Mesendoderm (in vitro differentiated cells): ENCODE data around the gene OLIG3.

Source experiments
- DNase-seq: peaks from one replicate; pipeline ENCODE4 v3.0.0; 2013
- H2AK5ac ChIP-seq: 2 replicates; pipeline ENCODE4 v1.6.1; 2013; ENCODE audit warnings: low read length, inconsistent platforms
- H2BK120ac ChIP-seq: 2 replicates; pipeline ENCODE4 v1.6.1; 2013; ENCODE audit warnings: low read depth, mild to moderate bottlenecking, low read length, moderate library complexity, mixed read lengths
- H2BK15ac ChIP-seq: replicated peaks from 2 replicates; pipeline ENCODE4 v1.6.1; 2013; ENCODE audit warnings: low read depth, mild to moderate bottlenecking, moderate library complexity
- H2BK5ac ChIP-seq: 2 replicates; pipeline ENCODE4 v1.6.1; 2013; ENCODE audit warnings: low read length, inconsistent platforms
- H3K18ac ChIP-seq: 2 replicates; pipeline ENCODE4 v1.6.1; 2013; ENCODE audit warnings: mild to moderate bottlenecking, low read length, mixed read lengths
- H3K23ac ChIP-seq: one replicate; pipeline ENCODE4 v1.6.1; 2013; ENCODE audit warnings: low read length
- H3K27ac ChIP-seq: 2 replicates; pipeline ENCODE4 v1.5.1; 2013; ENCODE audit warnings: low read depth, mild to moderate bottlenecking, inconsistent platforms, low read length, moderate library complexity
- H3K27me3 ChIP-seq: 2 replicates; pipeline ENCODE4 v1.6.1; 2013; ENCODE audit warnings: low read length, control low read depth, mild to moderate bottlenecking, inconsistent platforms; ENCODE audit not compliant: insufficient read depth, poor library complexity
- H3K36me3 ChIP-seq: 2 replicates; pipeline ENCODE4 v1.6.1; 2013; ENCODE audit warnings: low read length, inconsistent platforms; ENCODE audit not compliant: control insufficient read depth, insufficient read depth
- H3K4ac ChIP-seq: one replicate; pipeline ENCODE4 v1.6.1; 2013; ENCODE audit warnings: low read depth, mild to moderate bottlenecking, low read length, moderate library complexity
- H3K4me1 ChIP-seq: 2 replicates; pipeline ENCODE4 v1.6.1; 2013; ENCODE audit warnings: low read depth, low read length, inconsistent platforms; ENCODE audit not compliant: control insufficient read depth
- H3K4me2 ChIP-seq: 2 replicates; pipeline ENCODE4 v1.6.1; 2013; ENCODE audit warnings: low read length
- H3K4me3 ChIP-seq: 2 replicates; pipeline ENCODE4 v1.5.1; 2013; ENCODE audit warnings: mild to moderate bottlenecking, low read length
- H3K56ac ChIP-seq: one replicate; pipeline ENCODE4 v1.6.1; 2013; ENCODE audit warnings: low read length
- H3K79me1 ChIP-seq: 2 replicates; pipeline ENCODE4 v1.6.1; 2013; ENCODE audit warnings: low read length, inconsistent platforms
- H3K79me2 ChIP-seq: 2 replicates; pipeline ENCODE4 v1.6.1; 2013; ENCODE audit warnings: mild to moderate bottlenecking, low read length; ENCODE audit not compliant: control insufficient read depth, insufficient read depth
- H3K9ac ChIP-seq: 2 replicates; pipeline ENCODE4 v1.6.1; 2013; ENCODE audit warnings: low read length, inconsistent platforms
- H4K5ac ChIP-seq: one replicate; pipeline ENCODE4 v1.6.1; 2013; ENCODE audit warnings: low read length
- H4K8ac ChIP-seq: one replicate; pipeline ENCODE4 v1.6.1; 2013; ENCODE audit warnings: low read depth, mild to moderate bottlenecking, control low read depth, low read length, moderate library complexity
- WGBS: extraction: QIAGEN DNeasy Blood & Tissue Kit; methylation state at CpG from one replicate; pipeline ENCODE4 v1.1.7; 2013; ENCODE audit warnings: low lambda C conversion rate, missing lambda C conversion rate; ENCODE audit not compliant: insufficient coverage; ENCODE audit errors: extremely low coverage; 5-methylcytosine and 5-hydroxymethylcytosine counted together

OLIG3 gene

GRCh38 chr6:137519629-137520176 is 25.5 kb upstream of the OLIG3 start:
- Histone ChIP-seq H3K27me3 (no peaks in the 10 kb centered on the region), H3K36me3 (no peaks in the 10 kb centered on the region), H3K18ac (peak overlapping the region; percentile 75), H3K56ac (no peak overlapping the region), H3K4me2 (no peak overlapping the region), H3K4me1 (peaks cover 11% of the 10 kb centered on the region), H2AK5ac (no peak overlapping the region), H3K4ac (no peak overlapping the region), H3K9ac (no peak overlapping the region), H4K8ac (no peak overlapping the region), H3K27ac (no peak overlapping the region), H3K79me1 (no peaks in the 10 kb centered on the region), H3K79me2 (no peaks in the 10 kb centered on the region), H2BK5ac (no peak overlapping the region), H2BK120ac (no peak overlapping the region), H3K4me3 (no peak overlapping the region), H4K5ac (no peak overlapping the region), H2BK15ac (no peak overlapping the region), H3K23ac (no peak overlapping the region)
- WGBS = no CpG with 5 or more reads among the region's 9 CpGs
- DNase-seq = no peak

- Histone ChIP-seq H3K4me2 (peak overlapping the region; percentile 16), H3K4me1 (peaks cover 11% of the 10 kb centered on the region), H4K8ac (no peak overlapping the region), H3K23ac (no peak overlapping the region), H4K5ac (no peak overlapping the region), H3K4ac (peak overlapping the region; percentile 43), H2BK5ac (no peak overlapping the region), H3K79me1 (no peaks in the 10 kb centered on the region), H3K27ac (no peak overlapping the region), H3K4me3 (no peak overlapping the region), H3K56ac (no peak overlapping the region), H3K79me2 (no peaks in the 10 kb centered on the region), H3K36me3 (no peaks in the 10 kb centered on the region), H3K9ac (no peak overlapping the region), H3K27me3 (no peaks in the 10 kb centered on the region), H2BK15ac (no peak overlapping the region), H2AK5ac (no peak overlapping the region), H3K18ac (no peak overlapping the region), H2BK120ac (no peak overlapping the region)
- WGBS = no CpG with 5 or more reads among the region's 7 CpGs
- peak; percentile 93 for DNase-seq
These were observed 24.3 kb upstream of the OLIG3 start for GRCh38 chr6:137518386-137518983.

GRCh38 chr6:137514418-137514817 is 20.2 kb upstream of the OLIG3 start:
- Histone ChIP-seq H3K36me3 (no peaks in the 10 kb centered on the region), H3K79me2 (no peaks in the 10 kb centered on the region), H3K27me3 (no peaks in the 10 kb centered on the region), H4K8ac (no peak overlapping the region), H3K18ac (no peak overlapping the region), H3K79me1 (no peaks in the 10 kb centered on the region), H3K56ac (no peak overlapping the region), H3K27ac (no peak overlapping the region), H2BK120ac (no peak overlapping the region), H3K4me1 (peaks cover 6% of the 10 kb centered on the region), H3K4ac (no peak overlapping the region), H2AK5ac (no peak overlapping the region), H2BK15ac (no peak overlapping the region), H4K5ac (no peak overlapping the region), H3K4me2 (no peak overlapping the region), H3K23ac (no peak overlapping the region), H3K4me3 (no peak overlapping the region), H2BK5ac (no peak overlapping the region), H3K9ac (no peak overlapping the region)
- DNase-seq = no peak
- no CpG with 5 or more reads among the region's 5 CpGs for WGBS

GRCh38 chr6:137512757-137513605 is 18.8 kb upstream of the OLIG3 start:
- Histone ChIP-seq H4K8ac (no peak overlapping the region), H2AK5ac (no peak overlapping the region), H3K9ac (no peak overlapping the region), H3K79me2 (no peaks in the 10 kb centered on the region), H4K5ac (no peak overlapping the region), H3K4ac (no peak overlapping the region), H3K27me3 (no peaks in the 10 kb centered on the region), H3K4me3 (no peak overlapping the region), H3K4me1 (peaks cover 1% of the 10 kb centered on the region), H3K56ac (no peak overlapping the region), H2BK5ac (no peak overlapping the region), H3K4me2 (no peak overlapping the region), H3K36me3 (no peaks in the 10 kb centered on the region), H2BK15ac (no peak overlapping the region), H3K23ac (no peak overlapping the region), H3K79me1 (no peaks in the 10 kb centered on the region), H3K18ac (no peak overlapping the region), H2BK120ac (no peak overlapping the region), H3K27ac (no peak overlapping the region)
- peak; percentile 46 for DNase-seq
- no CpG with 5 or more reads among the region's 14 CpGs for WGBS

GRCh38 chr6:137510923-137511322 is 16.7 kb upstream of the OLIG3 start:
- Histone ChIP-seq H3K4me1 (no peaks in the 10 kb centered on the region), H4K5ac (no peak overlapping the region), H3K36me3 (no peaks in the 10 kb centered on the region), H4K8ac (no peak overlapping the region), H3K4me2 (no peak overlapping the region), H3K27ac (no peak overlapping the region), H2BK5ac (no peak overlapping the region), H2BK120ac (no peak overlapping the region), H3K18ac (no peak overlapping the region), H3K9ac (no peak overlapping the region), H3K27me3 (no peaks in the 10 kb centered on the region), H2BK15ac (no peak overlapping the region), H2AK5ac (no peak overlapping the region), H3K4ac (no peak overlapping the region), H3K79me1 (no peaks in the 10 kb centered on the region), H3K56ac (no peak overlapping the region), H3K79me2 (no peaks in the 10 kb centered on the region), H3K23ac (no peak overlapping the region), H3K4me3 (no peak overlapping the region)
- no CpG with 5 or more reads among the region's 2 CpGs for WGBS
- no peak for DNase-seq
